H1 (cell line): ENCODE measurements around the gene RIIAD1. TPM values are rescaled to one million over a fixed set of nuclear protein-coding genes. Genes with fewer than 3 reads are reported as not detected.

ENCODE experiments used
- CTCF ChIA-PET: fragments of 300-600 bp; sonication (Branson Sonifier 250); formaldehyde crosslinking; loops from one replicate; lab custom pipeline; 2021; ENCODE audit not compliant: partially characterized antibody; lab: Charles Lee
- POLR2A ChIA-PET: fragments of 300-600 bp; sonication (Branson Sonifier 250); formaldehyde crosslinking; loops from one replicate; lab custom pipeline; 2021; ENCODE audit warnings: inconsistent platforms; ENCODE audit not compliant: partially characterized antibody; lab: Charles Lee
- DNase-seq, 2 experiments: peaks; one replicate each; pipeline versions ENCODE4 v3.0.0 to v3.0.0-alpha.2; 2010 to 2022; ENCODE audit warnings: low spot score in 2 of 2, low read depth in 1 of 2, mixed read lengths in 1 of 2
- FAIRE-seq: peaks from 2 replicates; lab custom pipeline; 2011; peaks lifted over from hg19 to GRCh38; lab: Jason Lieb, UNC
- H2AFZ ChIP-seq: 2 replicates; pipeline ENCODE4 v1.8.1; 2012; ENCODE audit warnings: low read length, inconsistent platforms
- H2AK5ac ChIP-seq: 2 replicates; pipeline ENCODE4 v1.6.1; 2013; ENCODE audit warnings: low read depth, low read length
- H2BK120ac ChIP-seq: replicated peaks from 2 replicates; pipeline ENCODE3; 2013; ENCODE audit warnings: low read depth, low read length, inconsistent platforms
- H2BK12ac ChIP-seq: 2 replicates; pipeline ENCODE4 v1.6.1; 2013; ENCODE audit warnings: low read depth, low read length
- H2BK15ac ChIP-seq: 2 replicates; pipeline ENCODE4 v1.6.1; 2013; ENCODE audit warnings: low read length
- H2BK20ac ChIP-seq: 2 replicates; pipeline ENCODE4 v1.6.1; 2013; ENCODE audit warnings: low read length
- H2BK5ac ChIP-seq: 2 replicates; pipeline ENCODE4 v1.6.1; 2013; ENCODE audit warnings: low read depth, low read length
- H3K14ac ChIP-seq: 2 replicates; pipeline ENCODE4 v1.6.1; 2013; ENCODE audit warnings: inconsistent platforms; ENCODE audit not compliant: insufficient read length
- H3K18ac ChIP-seq: 2 replicates; pipeline ENCODE4 v1.6.1; 2013; ENCODE audit warnings: low read length; ENCODE audit errors: extremely low read depth
- H3K23ac ChIP-seq: 2 replicates; pipeline ENCODE4 v1.6.1; 2013; ENCODE audit warnings: inconsistent platforms; ENCODE audit not compliant: insufficient read length
- H3K23me2 ChIP-seq: 2 replicates; pipeline ENCODE4 v1.6.1; 2013; ENCODE audit warnings: low read depth, low read length
- H3K27ac ChIP-seq: 2 replicates; pipeline ENCODE4 v1.6.1; 2011; ENCODE audit warnings: low read depth, low read length, inconsistent platforms
- H3K27me3 ChIP-seq, 4 experiments: replicated peaks in 1 of 4; 1 replicate in 1 of 4; 2 replicates in 3 of 4; pipeline versions ENCODE4 v1.6.1 to v1.8.1; 2011 to 2013; ENCODE audit warnings: low read length in 3 of 4, mild to moderate bottlenecking in 3 of 4, inconsistent platforms in 2 of 4, mixed read lengths in 2 of 4, moderate library complexity in 1 of 4; ENCODE audit not compliant: control insufficient read depth in 3 of 4, insufficient read depth in 3 of 4; ENCODE audit errors: extremely low read depth in 1 of 4
- H3K36me3 ChIP-seq, 4 experiments: 2 replicates each; pipeline versions ENCODE4 v1.6.1 to v1.8.1; 2011 to 2013; ENCODE audit warnings: mild to moderate bottlenecking in 4 of 4, low read length in 3 of 4, moderate library complexity in 2 of 4, control low read depth in 1 of 4, inconsistent platforms in 1 of 4; ENCODE audit not compliant: insufficient read depth in 4 of 4, control insufficient read depth in 2 of 4
- H3K4ac ChIP-seq: replicated peaks from 2 replicates; pipeline ENCODE3; 2013; ENCODE audit warnings: low read length, low read depth, mixed read lengths, inconsistent platforms; ENCODE audit not compliant: insufficient read length
- H3K4me1 ChIP-seq, 4 experiments: replicated peaks in 1 of 4; 1 replicate in 1 of 4; 2 replicates in 3 of 4; pipeline versions ENCODE4 v1.6.1 to v1.8.1; 2011 to 2013; ENCODE audit warnings: low read length in 3 of 4, inconsistent platforms in 2 of 4, mixed read lengths in 1 of 4; ENCODE audit not compliant: insufficient read depth in 4 of 4, control insufficient read depth in 3 of 4
- H3K4me2 ChIP-seq, 2 experiments: 2 replicates each; pipeline versions ENCODE4 v1.6.1 to v1.8.1; 2011 to 2013; ENCODE audit warnings: low read depth in 2 of 2, low read length in 2 of 2, control low read depth in 1 of 2, inconsistent platforms in 1 of 2, mild to moderate bottlenecking in 1 of 2; ENCODE audit not compliant: insufficient read depth in 1 of 2
- H3K4me3 ChIP-seq, 4 experiments: fragments of 200-600, 300-600 bp in 1 of 4; sonication (generic), shearing (Covaris generic), sonication (Bioruptor Twin) in 1 of 4; 2 replicates each; pipeline versions ENCODE4 v1.5.1 to v1.8.1; 2011 to 2016; ENCODE audit warnings: low read length in 4 of 4, low read depth in 3 of 4, control low read depth in 2 of 4, inconsistent platforms in 2 of 4, mild to moderate bottlenecking in 2 of 4, mixed read lengths in 1 of 4, moderate library complexity in 1 of 4; ENCODE audit not compliant: insufficient read depth in 2 of 4; ENCODE audit errors: extremely low read depth in 1 of 4
- H3K56ac ChIP-seq: replicated peaks from 2 replicates; pipeline ENCODE3; 2013; ENCODE audit warnings: low read depth, mild to moderate bottlenecking, mixed read lengths, low read length, inconsistent platforms; ENCODE audit not compliant: insufficient read length
- H3K79me1 ChIP-seq: 2 replicates; pipeline ENCODE4 v1.6.1; 2013; ENCODE audit warnings: low read depth, low read length, control low read depth
- H3K79me2 ChIP-seq, 2 experiments: 2 replicates each; pipeline versions ENCODE4 v1.6.1 to v1.8.1; 2012 to 2013; ENCODE audit warnings: low read length in 2 of 2, mild to moderate bottlenecking in 2 of 2, inconsistent platforms in 1 of 2; ENCODE audit not compliant: insufficient read depth in 2 of 2, control insufficient read depth in 1 of 2
- H3K9ac ChIP-seq, 4 experiments: replicated peaks in 1 of 4; 1 replicate in 1 of 4; 2 replicates in 3 of 4; pipeline versions ENCODE4 v1.6.1 to v1.8.1; 2011 to 2013; ENCODE audit warnings: low read depth in 3 of 4, low read length in 3 of 4, control low read depth in 2 of 4, mild to moderate bottlenecking in 2 of 4, moderate library complexity in 2 of 4, inconsistent platforms in 1 of 4; ENCODE audit errors: extremely low read depth in 1 of 4
- H3K9me3 ChIP-seq, 2 experiments: 2 replicates each; pipeline versions ENCODE4 v1.6.1 to v1.8.1; 2012 to 2013; ENCODE audit warnings: mild to moderate bottlenecking in 2 of 2, moderate library complexity in 2 of 2, control low read depth in 1 of 2, inconsistent platforms in 1 of 2, low read depth in 1 of 2, low read length in 1 of 2, mixed read lengths in 1 of 2; ENCODE audit not compliant: insufficient read depth in 2 of 2
- H4K20me1 ChIP-seq, 2 experiments: replicated peaks in 1 of 2; 2 replicates each; pipeline versions ENCODE3 to v1.8.1; 2011 to 2013; ENCODE audit warnings: inconsistent platforms in 2 of 2, low read length in 2 of 2, mild to moderate bottlenecking in 1 of 2; ENCODE audit not compliant: insufficient read depth in 2 of 2, control insufficient read depth in 1 of 2
- H4K5ac ChIP-seq: 2 replicates; pipeline ENCODE4 v1.6.1; 2013; ENCODE audit warnings: low read length, low read depth, mixed read lengths, inconsistent platforms; ENCODE audit not compliant: insufficient read length
- H4K8ac ChIP-seq: 2 replicates; pipeline ENCODE4 v1.8.0; 2013; ENCODE audit warnings: mild to moderate bottlenecking, moderate library complexity, low read length, inconsistent platforms; ENCODE audit not compliant: insufficient read depth; ENCODE audit errors: extremely low read depth
- H4K91ac ChIP-seq: replicated peaks from 2 replicates; pipeline ENCODE3; 2013; ENCODE audit warnings: low read length, mixed read lengths, inconsistent platforms; ENCODE audit not compliant: insufficient read length
- BRCA1 ChIP-seq: IDR thresholded peaks from 2 replicates; pipeline ENCODE4 v1.6.1; 2012; ENCODE audit warnings: low read depth, low read length, improper control_type of control experiment
- WGBS, 2 experiments: shearing (Covaris generic) in 1 of 2; methylation state at CpG; one replicate each; pipeline versions ENCODE4 v1.1.6 to v1.1.7; 2013 to 2015; ENCODE audit warnings: low lambda C conversion rate in 2 of 2, mixed read lengths in 2 of 2, inconsistent platforms in 1 of 2, low coverage in 1 of 2, missing lambda C conversion rate in 1 of 2; ENCODE audit not compliant: insufficient replicate concordance in 2 of 2, insufficient coverage in 1 of 2, insufficient read length in 1 of 2; ENCODE audit errors: extremely low coverage in 1 of 2, missing lambda C conversion rate in 1 of 2; 5-methylcytosine and 5-hydroxymethylcytosine counted together
- polyA plus RNA-seq, 7 experiments: library from polyadenylated mRNA; depleted of rRNA in 3 of 7; stranded (reverse) in 5 of 7; unstranded in 2 of 7; fragments of >200 nt in 5 of 7; fragments of 200-250 nt in 2 of 7; gene quantifications; 1 replicate in 5 of 7; 2 replicates in 1 of 7; 4 replicates in 1 of 7; pipeline versions ENCODE4 v1.2.1 to v1.2.3, GENCODE V29; 2011 to 2013; ENCODE audit warnings: missing spikeins in 2 of 7, mixed read lengths in 2 of 7
- total RNA-seq: library from RNA; stranded (reverse); fragmentation: NEBNext Ultra II Directional; extraction: Animal tissue kit (Norgen Biotek cat#: 25700); gene quantifications from 2 replicates; pipeline ENCODE4 v1.2.1, GENCODE V29; 2021

The RIIAD1 gene
- total and polyA plus RNA-seq, 2 of the 8 experiments (the other 6 are each of a cell fraction or from before 2014, with no cell fraction given) = not detected

DNA sequence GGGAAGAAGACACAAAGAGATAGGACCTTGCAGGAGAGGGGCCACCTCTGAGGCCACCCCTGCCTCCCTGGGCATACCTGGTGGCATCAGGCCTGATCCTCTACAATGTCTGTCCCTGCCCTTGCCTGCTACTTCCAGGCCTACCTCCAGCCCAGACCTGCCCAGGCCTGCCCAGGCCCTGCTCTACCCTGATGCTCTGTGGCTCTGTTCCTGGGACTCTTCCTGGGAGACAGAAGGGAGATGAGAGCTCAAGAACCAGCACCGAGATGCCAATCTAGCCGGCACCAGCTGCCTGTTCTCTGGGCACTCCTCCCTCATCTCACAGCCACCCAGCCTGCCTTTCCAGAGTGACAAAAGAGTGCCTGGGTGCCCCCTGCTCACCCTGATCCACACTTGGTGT lies 7.4 kb upstream of the RIIAD1 start:
- TF ChIP-seq BRCA1 = no peak
- no peak for DNase-seq

More for the DNA sequence above, 7.4 kb upstream of the RIIAD1 start:
- Histone ChIP-seq H2BK120ac (no peak overlapping the region), H4K5ac (no peak overlapping the region), H4K8ac (no peak overlapping the region), H3K9me3 (no peaks in the 10 kb centered on the region), H3K4me2 (no peak overlapping the region), H3K4me3 (no peak overlapping the region), H2AFZ (no peak overlapping the region), H2BK20ac (no peak overlapping the region), H3K23me2 (peaks cover 8% of the 10 kb centered on the region; the same call in 1 of the 2 replicates), H2AK5ac (no peak overlapping the region), H3K56ac (no peak overlapping the region), H3K18ac (no peak overlapping the region), H3K79me1 (no peaks in the 10 kb centered on the region; the same call in 1 of the 2 replicates), H3K4ac (no peak overlapping the region), H3K4me1 (peaks cover 0 to 6% (median 3%) of the 10 kb centered on the region in 4 experiments; a peak in 5 of 7 replicates), H4K20me1 (no peaks in the 10 kb centered on the region), H3K9ac (no peak overlapping the region), H4K91ac (no peak overlapping the region), H2BK15ac (no peak overlapping the region), H3K23ac (no peak overlapping the region), H3K27me3 (peaks cover 0 to 15% (median 10%) of the 10 kb centered on the region in 4 experiments; a peak in 5 of 7 replicates), H2BK12ac (no peak overlapping the region), H3K36me3 (no peaks in the 10 kb centered on the region), H3K27ac (no peak overlapping the region), H2BK5ac (peak overlapping the region; percentile 22; the same call in 1 of the 2 replicates), H3K14ac (no peak overlapping the region), H3K79me2 (no peaks in the 10 kb centered on the region)
- CTCF ChIA-PET = interaction anchor here (1.0 to 4.8 kb wide), 3 partner anchors 18 to 119 kb away, joined by 3 to 41 read pairs (median 4); no protein-coding TSS in a partner anchor
- POLR2A ChIA-PET = interaction anchor here (1.0 to 3.5 kb wide), 3 partner anchors 14 to 173 kb away, joined by 4 to 15 read pairs (median 10); partner anchors contain the start of gene TUFT1
- no peak for FAIRE-seq
- WGBS, 2 experiments = 78% methylated on average over 2 of the region's 2 CpGs; no CpG with 5 or more reads in 1 of the 2 experiments
